GM12878 (cell line): ENCODE results near the gene GPR152.

Source experiments
- ASH2L ChIP-seq: fragments of 300-600, 200-600 bp; sonication (generic); IDR thresholded peaks from 2 replicates; pipeline ENCODE4 v1.6.1; 2017; ENCODE audit warnings: low read depth, mild to moderate bottlenecking, borderline replicate concordance
- CTCF ChIP-seq, 3 experiments: IDR thresholded peaks in 2 of 3; conservative IDR thresholded peaks in 1 of 3; 2 replicates each; pipeline ENCODE4 v1.5.1; 2011; ENCODE audit warnings: low read depth in 3 of 3, low read length in 3 of 3, mild to moderate bottlenecking in 3 of 3, control low read depth in 2 of 3, moderate library complexity in 2 of 3, inconsistent platforms in 1 of 3, mixed read lengths in 1 of 3; ENCODE audit not compliant: control insufficient read depth in 2 of 3, insufficient read depth in 1 of 3; ENCODE audit errors: extremely low read depth in 1 of 3
- EED ChIP-seq: sonication (generic); IDR thresholded peaks from 2 replicates; pipeline ENCODE4 v1.6.1; 2016; ENCODE audit warnings: antibody characterized with exemption, low read depth
- HCFC1 ChIP-seq: fragments of 150-350 bp; IDR thresholded peaks from 2 replicates; pipeline ENCODE4 v1.6.1; 2014; ENCODE audit warnings: low read length
- NKRF ChIP-seq: fragments of 450-650 bp; conservative IDR thresholded peaks from 2 replicates; pipeline ENCODE4 v1.6.1; 2017; ENCODE audit warnings: mild to moderate bottlenecking, moderate library complexity
- PBX3 ChIP-seq: IDR thresholded peaks from 2 replicates; pipeline ENCODE4 v1.6.1; 2011; ENCODE audit warnings: mild to moderate bottlenecking, low read depth, low read length, moderate library complexity; ENCODE audit not compliant: insufficient replicate concordance
- POLR2A ChIP-seq: IDR thresholded peaks from 2 replicates; pipeline ENCODE4 v1.6.1; 2011; ENCODE audit warnings: low read depth, mild to moderate bottlenecking, low read length
- POLR2AphosphoS5 ChIP-seq: IDR thresholded peaks from 2 replicates; pipeline ENCODE4 v1.6.1; 2011; ENCODE audit warnings: mild to moderate bottlenecking, low read length, inconsistent platforms
- RCOR1 ChIP-seq: conservative IDR thresholded peaks from 2 replicates; pipeline ENCODE4 v1.6.1; 2012; ENCODE audit warnings: low read depth, low read length, improper control_type of control experiment
- RFX5 ChIP-seq: IDR thresholded peaks from 2 replicates; pipeline ENCODE4 v1.6.1; 2011; ENCODE audit warnings: low read depth, low read length, improper control_type of control experiment
- USF2 ChIP-seq: IDR thresholded peaks from 2 replicates; pipeline ENCODE4 v1.6.1; 2011; ENCODE audit warnings: low read depth, low read length, improper control_type of control experiment, borderline replicate concordance
- ZNF274 ChIP-seq: IDR thresholded peaks from one replicate; pipeline ENCODE4 v1.8.0; 2011; ENCODE audit not compliant: insufficient read length, insufficient read depth

- TF ChIP-seq PBX3, result no peak
- no peak for TF ChIP-seq USF2
- TF ChIP-seq HCFC1, result no peak
- no peak for TF ChIP-seq NKRF
- TF ChIP-seq POLR2AphosphoS5, result no peak
- TF ChIP-seq ZNF274, result no peak
- no peak for TF ChIP-seq CTCF (IDR thresholded peaks at IDR 0.05 in 2 of 3, conservative IDR thresholded peaks at IDR 0.05 in 1 of 3; ENCODE audit: control insufficient read depth in 2 of 3, extremely low read depth in 1 of 3, insufficient read depth in 1 of 3, low read depth in 3 of 3, low read length in 3 of 3)
- no peak for TF ChIP-seq RFX5
- no peak for TF ChIP-seq POLR2A
- no peak for TF ChIP-seq RCOR1
- no peak for TF ChIP-seq EED
- no peak for TF ChIP-seq ASH2L
Observed at GRCh38 chr11:67455054-67455453, 2.5 kb upstream of the GPR152 start, which contains the start of gene CABP4.
